ENCODE results near the gene PWWP2B. TPM values are rescaled to one million over a fixed set of nuclear protein-coding genes. Genes with fewer than 3 reads are reported as not detected.

The PWWP2B gene
- total RNA-seq, 1 donor from 2014 or later = 25.2 TPM

DNA sequence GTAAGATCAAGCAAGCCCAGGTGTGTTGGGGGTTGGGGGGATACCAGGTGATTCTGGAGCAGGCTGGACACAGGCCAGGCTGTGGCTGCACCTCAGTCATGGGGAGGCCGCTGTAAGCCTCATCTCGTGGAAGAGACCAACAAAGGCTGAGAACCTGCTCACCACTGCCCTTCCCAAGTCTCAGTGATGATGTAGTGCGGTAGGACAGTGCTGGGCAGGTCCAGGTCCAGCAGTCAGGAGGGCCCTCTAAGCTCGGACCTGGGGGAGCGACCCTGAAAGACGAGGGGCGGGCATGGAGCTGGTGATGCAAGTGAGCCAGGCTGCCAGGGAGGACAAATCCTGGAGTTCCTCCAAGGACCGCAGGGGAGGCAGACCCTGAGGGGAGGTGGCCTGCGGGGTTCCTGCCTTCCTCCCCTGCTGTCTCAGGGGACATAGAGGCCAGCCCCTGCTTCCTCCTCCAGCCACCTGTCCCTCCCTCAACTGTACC lies 3.3 kb upstream of the PWWP2B start:
- ATAC-seq (no peak), DNase-seq (peak; percentile 43)
- H3K9me3 ChIP-seq = no peaks in the 10 kb centered on the region
- H3K36me3 ChIP-seq = no peaks in the 10 kb centered on the region
- intact Hi-C loops (cut with DNase I) = no loop called here
- no peaks in the 10 kb centered on the region for H3K27me3 ChIP-seq (ENCODE audit: low read depth)
- H3K4me1 ChIP-seq = peaks cover 35% of the 10 kb centered on the region
- TF ChIP-seq, protein P1, sequence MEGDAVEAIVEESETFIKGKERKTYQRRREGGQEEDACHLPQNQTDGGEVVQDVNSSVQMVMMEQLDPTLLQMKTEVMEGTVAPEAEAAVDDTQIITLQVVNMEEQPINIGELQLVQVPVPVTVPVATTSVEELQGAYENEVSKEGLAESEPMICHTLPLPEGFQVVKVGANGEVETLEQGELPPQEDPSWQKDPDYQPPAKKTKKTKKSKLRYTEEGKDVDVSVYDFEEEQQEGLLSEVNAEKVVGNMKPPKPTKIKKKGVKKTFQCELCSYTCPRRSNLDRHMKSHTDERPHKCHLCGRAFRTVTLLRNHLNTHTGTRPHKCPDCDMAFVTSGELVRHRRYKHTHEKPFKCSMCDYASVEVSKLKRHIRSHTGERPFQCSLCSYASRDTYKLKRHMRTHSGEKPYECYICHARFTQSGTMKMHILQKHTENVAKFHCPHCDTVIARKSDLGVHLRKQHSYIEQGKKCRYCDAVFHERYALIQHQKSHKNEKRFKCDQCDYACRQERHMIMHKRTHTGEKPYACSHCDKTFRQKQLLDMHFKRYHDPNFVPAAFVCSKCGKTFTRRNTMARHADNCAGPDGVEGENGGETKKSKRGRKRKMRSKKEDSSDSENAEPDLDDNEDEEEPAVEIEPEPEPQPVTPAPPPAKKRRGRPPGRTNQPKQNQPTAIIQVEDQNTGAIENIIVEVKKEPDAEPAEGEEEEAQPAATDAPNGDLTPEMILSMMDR (IDR thresholded peaks at IDR 0.05) = no peak
- no peak overlapping the region for H3K4me3 ChIP-seq
- no peak overlapping the region for H3K27ac ChIP-seq

DNA sequence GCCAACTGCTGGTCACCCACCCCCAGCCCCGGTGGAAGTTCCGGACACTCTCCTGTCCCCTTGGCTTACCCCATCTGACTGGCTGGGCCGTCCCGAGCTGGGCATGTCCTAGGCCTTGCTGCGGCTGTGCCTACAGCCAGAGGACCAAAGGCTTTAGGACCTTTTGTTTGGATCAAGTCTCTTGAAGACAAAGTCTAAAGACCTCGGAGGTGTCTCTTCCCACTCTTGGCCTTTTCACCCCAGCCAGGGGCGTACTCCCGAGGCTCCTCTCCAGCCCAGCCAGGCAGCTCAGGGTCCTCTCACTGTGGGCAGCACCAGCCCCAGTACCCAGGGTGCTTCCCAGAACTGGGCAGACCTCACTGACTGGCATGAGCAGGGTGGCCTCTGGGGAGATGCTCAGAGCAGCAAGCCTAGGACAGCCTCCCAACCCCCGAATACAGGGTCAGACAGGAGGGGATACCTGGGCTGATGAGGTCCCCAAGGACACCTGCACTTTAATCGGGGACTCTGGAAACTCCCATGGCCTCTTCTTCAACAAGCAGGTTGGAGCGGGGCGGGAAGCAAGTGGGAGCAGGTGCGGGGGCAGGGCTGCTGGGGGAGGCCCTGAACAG lies 2.7 kb upstream of the PWWP2B start:
- DNase-seq (peak; percentile 35), ATAC-seq (no peak)
- H3K4me3 ChIP-seq = no peak overlapping the region
- no peaks in the 10 kb centered on the region for H3K36me3 ChIP-seq
- peaks cover 35% of the 10 kb centered on the region for H3K4me1 ChIP-seq
- intact Hi-C loops (cut with DNase I) = no loop called here
- TF ChIP-seq, protein P1 (IDR thresholded peaks at IDR 0.05) = no peak
- H3K27ac ChIP-seq = peak overlapping the region; percentile 18
- no peaks in the 10 kb centered on the region for H3K27me3 ChIP-seq (ENCODE audit: low read depth)
- no peaks in the 10 kb centered on the region for H3K9me3 ChIP-seq

DNA sequence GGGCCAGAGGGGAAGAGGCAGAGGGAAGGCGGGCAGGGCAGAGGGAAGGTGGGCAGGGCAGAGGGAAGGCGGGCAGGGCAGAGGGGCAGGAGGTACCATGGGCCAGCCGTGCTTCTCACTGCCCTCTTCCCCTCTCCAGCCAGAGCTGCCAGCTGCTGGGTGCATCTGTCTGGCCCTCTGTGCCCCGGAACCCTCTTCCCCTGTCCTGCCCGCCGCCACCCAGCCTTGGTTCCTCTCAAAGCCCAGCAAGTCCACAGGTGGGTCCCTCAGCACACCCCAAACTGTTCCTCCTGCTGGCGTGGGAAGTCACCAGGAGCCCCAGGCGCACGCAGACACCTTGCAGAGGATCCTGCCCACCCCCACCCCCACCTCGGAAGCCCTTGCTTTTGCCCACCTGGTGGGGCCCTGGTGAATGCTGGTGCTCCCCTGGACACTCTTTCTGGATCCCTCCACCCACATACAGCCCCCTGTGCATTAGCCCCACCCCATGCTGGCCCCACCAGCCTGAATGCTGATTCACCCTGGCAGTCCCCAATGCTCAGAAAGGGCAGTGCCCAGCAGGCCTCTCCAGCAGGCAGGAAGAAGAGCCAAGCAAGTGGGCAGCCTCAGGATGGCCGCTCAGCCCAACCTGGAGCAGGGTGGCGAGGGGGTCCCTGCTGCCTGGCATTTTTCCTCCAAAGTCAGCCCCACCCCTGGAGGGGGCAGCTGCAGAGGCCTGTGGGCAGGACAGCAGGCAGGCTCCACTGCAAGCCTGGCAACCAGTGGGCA lies 1.9 kb upstream of the PWWP2B start:
- Histone ChIP-seq H3K36me3 (no peaks in the 10 kb centered on the region), H3K9me3 (no peaks in the 10 kb centered on the region), H3K4me1 (peaks cover 41% of the 10 kb centered on the region), H3K4me3 (peak overlapping the region; percentile 55), H3K27ac (peak overlapping the region; percentile 89), H3K27me3 (ENCODE audit: low read depth) (no peaks in the 10 kb centered on the region)
- ATAC-seq (peak in 1 of 2 donors; percentile 5), DNase-seq (peak; percentile 48)
- TF ChIP-seq, protein P1 (IDR thresholded peaks at IDR 0.05) = no peak
- intact Hi-C loops (cut with DNase I) = no loop called here

DNA sequence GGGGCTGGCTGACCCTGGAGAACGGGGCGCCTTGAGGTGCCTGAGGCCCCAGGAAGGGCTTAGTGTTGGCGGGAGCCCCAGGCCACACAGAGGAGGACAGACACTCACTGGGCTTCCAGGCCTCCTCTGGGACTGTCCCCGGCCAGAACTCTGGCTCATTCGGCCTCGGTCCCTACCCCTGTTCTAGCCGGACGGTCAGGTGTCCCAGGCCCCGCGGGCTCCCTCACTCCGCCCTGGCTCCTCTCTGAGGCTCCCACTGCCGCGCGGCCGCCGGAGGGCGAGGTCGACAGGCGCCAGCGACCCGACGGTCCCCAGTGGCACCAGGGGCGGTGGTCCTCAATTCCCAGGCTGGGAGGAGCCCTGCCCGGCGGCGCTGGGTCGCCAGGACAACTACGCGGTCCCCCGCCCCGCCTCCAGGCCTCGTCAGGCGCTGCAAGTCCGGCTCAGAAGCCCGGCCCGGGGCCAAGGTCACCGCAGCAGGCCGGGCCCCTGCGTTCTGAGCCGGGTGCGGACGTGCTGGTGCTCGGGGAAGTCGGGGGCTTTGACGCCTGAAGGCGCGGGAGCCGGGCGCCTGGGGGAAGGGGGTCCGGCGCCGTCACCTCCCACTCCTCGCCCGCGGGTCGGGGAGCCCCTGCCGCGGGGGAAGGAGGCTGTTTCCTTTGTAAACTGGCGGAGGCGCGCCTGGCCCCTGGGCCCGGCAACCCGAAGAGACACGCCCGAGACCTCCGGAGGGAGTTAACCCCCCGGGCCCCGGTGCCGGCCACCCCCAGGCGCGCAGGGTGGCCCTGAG lies 1.1 kb upstream of the PWWP2B start:
- Histone ChIP-seq H3K9me3 (no peaks in the 10 kb centered on the region), H3K4me3 (peak overlapping the region; percentile 55), H3K36me3 (no peaks in the 10 kb centered on the region), H3K4me1 (peaks cover 49% of the 10 kb centered on the region), H3K27ac (peak overlapping the region; percentile 89), H3K27me3 (ENCODE audit: low read depth) (no peaks in the 10 kb centered on the region)
- intact Hi-C loops (cut with DNase I) = no loop called here
- TF ChIP-seq, protein P1 (IDR thresholded peaks at IDR 0.05) = no peak
- DNase-seq (peak; percentile 91), ATAC-seq (peak; percentile 70 to 72)

DNA sequence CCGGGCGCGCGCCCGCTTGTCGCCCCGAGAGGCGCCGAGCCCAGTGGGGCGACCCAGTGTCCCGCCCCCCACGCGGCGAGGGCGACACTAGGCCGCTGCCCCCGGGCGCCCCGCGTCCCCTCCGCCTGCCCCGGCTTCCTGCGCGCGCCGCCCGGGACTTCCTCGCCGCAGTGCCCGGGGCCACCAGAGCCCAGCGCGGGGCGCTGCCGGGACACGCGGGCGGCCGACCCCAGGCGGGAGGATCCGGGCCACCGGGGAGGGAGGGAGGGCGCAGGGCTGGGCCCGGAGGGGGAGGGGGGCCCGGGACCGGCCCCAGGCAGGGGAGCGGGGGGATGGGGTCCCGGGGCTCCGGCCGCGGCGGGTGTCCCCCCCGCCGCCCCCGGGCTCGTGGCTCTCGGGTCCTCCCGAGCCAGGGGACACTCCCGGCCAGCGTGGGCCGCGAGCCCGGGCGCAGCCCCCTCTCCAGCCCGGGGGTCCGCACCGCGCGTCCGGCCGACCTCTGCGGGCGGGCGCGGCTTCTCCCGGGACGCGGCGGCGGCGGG lies 435 bp upstream of the PWWP2B start:
- Histone ChIP-seq H3K27ac (peak overlapping the region; percentile 89), H3K9me3 (no peaks in the 10 kb centered on the region), H3K27me3 (ENCODE audit: low read depth) (no peaks in the 10 kb centered on the region), H3K4me3 (peak overlapping the region; percentile 55), H3K36me3 (no peaks in the 10 kb centered on the region), H3K4me1 (peaks cover 55% of the 10 kb centered on the region)
- ATAC-seq = peak; percentile 58 to 73
- peak; percentile 86 for DNase-seq
- intact Hi-C loops (cut with DNase I) = no loop called here
- TF ChIP-seq, protein P1 (IDR thresholded peaks at IDR 0.05) = peak; percentile 22
